Left ventricle myocardium inferior (tissue), 1 donor: Measurements from ENCODE around the gene TP53BP2. TPM values are rescaled to one million over a fixed set of nuclear protein-coding genes. Genes with fewer than 3 reads are reported as not detected.

Experiments
- DNase-seq: peaks from one replicate; pipeline ENCODE4 v3.0.0-alpha.2; 2020
- H3K27ac ChIP-seq: fragments of 200-600 bp; replicated peaks from 2 replicates; pipeline ENCODE4 v1.8.0; 2021
- H3K27me3 ChIP-seq: fragments of 200-600 bp; 2 replicates; pipeline ENCODE4 v1.8.0; 2021; ENCODE audit warnings: low read depth
- H3K36me3 ChIP-seq: fragments of 200-600 bp; 2 replicates; pipeline ENCODE4 v1.8.0; 2021
- H3K4me1 ChIP-seq: fragments of 200-600 bp; 2 replicates; pipeline ENCODE4 v1.8.0; 2021
- H3K4me3 ChIP-seq: fragments of 200-600 bp; 2 replicates; pipeline ENCODE4 v1.8.0; 2021; ENCODE audit warnings: mild to moderate bottlenecking, moderate library complexity
- H3K9me3 ChIP-seq: fragments of 200-600 bp; replicated peaks from 2 replicates; pipeline ENCODE4 v1.8.0; 2021
- intact Hi-C: fragments of 100-400 bp; cut with micrococcal nuclease; formaldehyde crosslinking; loops from one replicate; pipeline ENCODE4 v1.11.0; 2022
- total RNA-seq: library from RNA; stranded (reverse); fragmentation: NEBNext Ultra II Directional; extraction: Animal tissue kit (Norgen Biotek cat#: 25700); gene quantifications from one replicate; pipeline ENCODE4 v1.2.1, GENCODE V29; 2021
- TF ChIP-seq, protein P1 (sequence below): fragments of 200-600 bp; IDR thresholded peaks from 2 replicates; pipeline ENCODE4 v1.8.0; 2021; ENCODE audit warnings: antibody characterized with exemption, mild to moderate bottlenecking, borderline replicate concordance
- donor health status: DM: no; HTN: yes; CAD: no; lungs with severe emphysema.

TP53BP2 gene
- total RNA-seq, 1 donor from 2014 or later = 19.0 TPM

DNA sequence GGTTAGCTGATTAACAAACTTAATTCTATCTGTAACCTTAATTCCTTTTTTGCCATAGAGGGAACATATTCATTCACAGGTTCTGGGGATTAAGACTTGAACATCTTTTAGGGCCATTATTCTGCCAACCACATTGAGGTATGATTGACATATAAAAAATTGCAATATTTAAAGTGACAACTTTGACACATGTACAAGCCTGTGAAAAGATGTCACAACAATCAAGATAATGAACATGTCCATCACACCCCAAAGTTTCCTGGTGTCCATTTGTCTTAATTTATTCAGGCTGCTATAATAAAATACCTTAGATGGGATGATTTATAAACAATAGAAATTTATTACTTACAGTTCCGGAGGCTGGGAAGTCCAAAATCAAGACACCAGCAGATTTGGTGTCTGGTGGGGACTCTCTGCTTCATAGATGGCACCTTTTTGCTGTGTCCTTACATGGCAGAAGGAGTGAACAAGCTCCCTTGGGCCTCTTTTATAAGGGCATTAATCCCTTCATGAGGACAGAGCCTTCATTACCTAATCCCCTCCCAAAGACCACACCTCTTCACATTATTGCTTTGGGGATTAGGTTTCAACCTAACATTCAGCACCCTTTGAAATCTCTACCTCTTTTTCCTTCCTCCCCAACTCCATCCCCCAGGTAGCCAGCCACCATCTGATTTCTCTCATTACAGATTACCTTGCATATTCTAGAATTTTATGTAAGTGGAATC lies 33.0 kb upstream of the TP53BP2 start:
- Histone ChIP-seq H3K4me1 (no peaks in the 10 kb centered on the region), H3K27ac (no peak overlapping the region), H3K4me3 (no peak overlapping the region), H3K36me3 (no peaks in the 10 kb centered on the region), H3K27me3 (peaks cover 16% of the 10 kb centered on the region), H3K9me3 (no peaks in the 10 kb centered on the region)
- no peak for DNase-seq
- intact Hi-C loops = no loop called here
- TF ChIP-seq, protein P1, sequence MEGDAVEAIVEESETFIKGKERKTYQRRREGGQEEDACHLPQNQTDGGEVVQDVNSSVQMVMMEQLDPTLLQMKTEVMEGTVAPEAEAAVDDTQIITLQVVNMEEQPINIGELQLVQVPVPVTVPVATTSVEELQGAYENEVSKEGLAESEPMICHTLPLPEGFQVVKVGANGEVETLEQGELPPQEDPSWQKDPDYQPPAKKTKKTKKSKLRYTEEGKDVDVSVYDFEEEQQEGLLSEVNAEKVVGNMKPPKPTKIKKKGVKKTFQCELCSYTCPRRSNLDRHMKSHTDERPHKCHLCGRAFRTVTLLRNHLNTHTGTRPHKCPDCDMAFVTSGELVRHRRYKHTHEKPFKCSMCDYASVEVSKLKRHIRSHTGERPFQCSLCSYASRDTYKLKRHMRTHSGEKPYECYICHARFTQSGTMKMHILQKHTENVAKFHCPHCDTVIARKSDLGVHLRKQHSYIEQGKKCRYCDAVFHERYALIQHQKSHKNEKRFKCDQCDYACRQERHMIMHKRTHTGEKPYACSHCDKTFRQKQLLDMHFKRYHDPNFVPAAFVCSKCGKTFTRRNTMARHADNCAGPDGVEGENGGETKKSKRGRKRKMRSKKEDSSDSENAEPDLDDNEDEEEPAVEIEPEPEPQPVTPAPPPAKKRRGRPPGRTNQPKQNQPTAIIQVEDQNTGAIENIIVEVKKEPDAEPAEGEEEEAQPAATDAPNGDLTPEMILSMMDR = no peak

DNA sequence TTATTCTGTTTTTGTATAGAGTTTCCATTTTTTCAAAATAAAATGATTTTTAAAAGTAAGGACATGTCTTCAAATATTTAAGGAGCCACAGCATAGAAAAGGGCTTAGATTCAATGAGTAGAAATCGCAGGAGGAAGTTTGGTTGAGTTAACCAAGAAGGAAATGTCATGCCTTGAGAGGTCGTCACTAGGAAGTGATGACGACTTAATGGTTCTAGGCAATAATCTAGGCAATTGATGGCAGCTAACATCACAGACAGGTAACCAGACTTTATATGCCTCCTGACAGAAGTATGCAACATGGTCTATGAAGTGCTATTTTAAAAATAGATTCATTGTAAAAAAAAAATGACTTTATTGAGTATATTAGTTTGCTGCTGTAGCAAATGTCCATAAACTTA lies 32.1 kb upstream of the TP53BP2 start:
- no peak overlapping the region for H3K4me3 ChIP-seq
- H3K4me1 ChIP-seq = no peaks in the 10 kb centered on the region
- intact Hi-C loops = no loop called here
- H3K27ac ChIP-seq = no peak overlapping the region
- TF ChIP-seq, protein P1 = no peak
- peaks cover 16% of the 10 kb centered on the region for H3K27me3 ChIP-seq
- DNase-seq = no peak
- no peaks in the 10 kb centered on the region for H3K36me3 ChIP-seq
- H3K9me3 ChIP-seq = no peaks in the 10 kb centered on the region

DNA sequence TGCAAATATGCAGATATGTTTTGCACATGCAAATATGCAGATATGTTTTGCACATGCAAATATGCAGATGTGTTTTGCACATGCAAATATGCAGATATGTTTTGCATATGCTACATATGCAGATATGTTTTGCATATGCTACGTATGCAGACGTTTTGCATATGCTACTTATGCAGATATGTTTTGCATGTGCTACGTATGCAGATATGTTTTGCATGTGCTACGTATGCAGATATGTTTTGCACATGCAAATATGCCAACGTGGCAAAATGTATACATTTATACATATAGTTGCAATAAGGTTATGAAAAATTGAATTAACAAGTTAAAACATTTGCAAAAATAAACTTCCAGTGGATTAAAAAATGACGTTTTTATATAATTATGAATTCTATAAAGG lies 30.8 kb upstream of the TP53BP2 start:
- Histone ChIP-seq H3K4me3 (no peak overlapping the region), H3K9me3 (no peaks in the 10 kb centered on the region), H3K27me3 (peaks cover 16% of the 10 kb centered on the region), H3K4me1 (no peaks in the 10 kb centered on the region), H3K36me3 (no peaks in the 10 kb centered on the region), H3K27ac (no peak overlapping the region)
- no peak for DNase-seq
- intact Hi-C loops = no loop called here
- TF ChIP-seq, protein P1 = no peak

DNA sequence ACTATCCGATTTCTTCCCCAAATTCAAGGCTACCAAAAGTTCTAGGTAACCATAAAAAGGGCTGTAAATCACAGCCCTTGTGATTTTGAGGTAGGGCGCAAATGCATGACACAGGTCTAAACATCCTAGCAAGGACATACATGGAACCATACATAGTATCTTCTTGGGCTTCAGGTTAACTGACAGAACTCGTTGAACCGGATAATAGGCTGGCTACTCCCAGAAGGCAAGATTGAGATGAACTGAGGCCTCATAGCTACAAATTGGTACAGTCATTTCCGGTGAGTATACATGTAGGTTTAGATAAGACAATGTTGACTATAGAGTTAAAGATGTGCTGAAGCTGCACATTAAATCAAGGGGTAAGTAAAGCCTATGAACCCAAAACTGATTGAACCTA lies 27.3 kb upstream of the TP53BP2 start:
- H3K27ac ChIP-seq = no peak overlapping the region
- no peaks in the 10 kb centered on the region for H3K4me1 ChIP-seq
- no peaks in the 10 kb centered on the region for H3K9me3 ChIP-seq
- peaks cover 15% of the 10 kb centered on the region for H3K27me3 ChIP-seq
- TF ChIP-seq, protein P1 = no peak
- intact Hi-C loops = no loop called here
- no peak for DNase-seq
- H3K4me3 ChIP-seq = no peak overlapping the region
- no peaks in the 10 kb centered on the region for H3K36me3 ChIP-seq

DNA sequence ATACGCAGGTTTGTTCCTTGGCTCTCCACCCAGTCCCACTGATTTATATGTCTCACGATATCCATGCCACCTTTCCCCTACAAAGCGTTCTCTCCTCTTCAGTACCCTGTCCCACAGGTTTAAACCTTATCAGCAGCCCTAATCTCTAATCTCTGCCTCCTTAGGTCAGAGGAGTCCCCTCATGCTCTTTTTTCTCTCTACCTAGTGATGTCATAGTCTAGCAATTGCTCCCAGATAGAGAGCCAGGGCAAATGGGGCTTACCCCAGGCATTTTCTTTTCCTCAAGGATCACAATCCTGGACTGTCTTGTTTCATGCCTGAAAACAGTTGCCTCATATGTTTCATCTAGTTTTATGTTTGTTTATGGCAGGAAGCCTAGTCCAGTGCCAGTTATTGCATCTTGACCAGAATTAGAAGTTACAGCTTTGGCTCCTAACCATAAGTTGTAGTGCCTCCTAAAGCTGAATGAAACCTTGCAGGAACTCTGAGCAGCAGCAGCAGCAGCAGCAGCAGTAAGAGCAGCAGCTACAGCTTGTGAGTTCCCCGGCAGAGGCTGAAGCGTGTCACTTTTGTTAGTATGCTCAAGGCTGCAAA lies 26.7 kb upstream of the TP53BP2 start:
- Histone ChIP-seq H3K4me3 (no peak overlapping the region), H3K9me3 (no peaks in the 10 kb centered on the region), H3K27me3 (peaks cover 15% of the 10 kb centered on the region), H3K36me3 (no peaks in the 10 kb centered on the region), H3K4me1 (no peaks in the 10 kb centered on the region), H3K27ac (no peak overlapping the region)
- intact Hi-C loops = no loop called here
- no peak for DNase-seq
- TF ChIP-seq, protein P1 = no peak
